ENCODE measurements around the gene SNX24.

DNA sequence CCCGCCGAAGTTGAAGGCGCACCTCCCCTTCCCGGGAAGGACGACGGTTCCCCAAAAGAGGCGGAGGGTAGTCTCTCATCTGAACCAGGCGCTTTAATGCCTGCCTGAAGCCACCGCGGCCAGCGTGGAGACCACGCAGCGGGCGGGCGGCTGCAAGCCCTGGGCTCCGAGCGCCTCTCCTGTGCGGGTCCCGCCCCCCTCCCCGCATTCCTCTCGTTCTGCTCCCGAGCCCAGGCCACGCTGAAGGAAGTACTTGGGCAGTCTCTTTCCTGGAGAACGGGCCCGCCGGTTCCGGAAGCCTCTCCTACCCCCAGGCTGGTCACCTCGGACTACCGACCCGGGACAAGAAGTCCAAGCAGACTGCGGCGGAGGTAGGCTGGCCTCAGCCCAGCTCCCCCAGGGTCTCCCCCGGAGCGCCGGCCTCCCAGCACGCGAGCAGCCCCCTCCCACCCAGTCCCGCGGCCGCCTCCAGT is 190.5 kb downstream of the SNX24 start:
- no peak for TF ChIP-seq ELK1 (IDR thresholded peaks at IDR 0.05; ENCODE audit: borderline replicate concordance, low read depth, low read length)
- TF ChIP-seq CTCF (conservative IDR thresholded peaks at IDR 0.05; ENCODE audit: low read depth, low read length): no peak
- no peak for TF ChIP-seq CEBPB (IDR thresholded peaks at IDR 0.05; ENCODE audit: low read depth, low read length)
- no peak for TF ChIP-seq POLR2A (IDR thresholded peaks at IDR 0.05; ENCODE audit: low read depth, low read length)
- no peak for TF ChIP-seq RFX5 (IDR thresholded peaks at IDR 0.05; ENCODE audit: low read depth, low read length)
- TF ChIP-seq MXI1 (IDR thresholded peaks at IDR 0.05; ENCODE audit: borderline replicate concordance, low read depth, low read length): peak; percentile 35; the same call in 1 of the 2 replicates
- TF ChIP-seq BHLHE40 (IDR thresholded peaks at IDR 0.05; ENCODE audit: low read depth, low read length): no peak
- TF ChIP-seq RAD21 (IDR thresholded peaks at IDR 0.05; ENCODE audit: low read length): no peak
- TF ChIP-seq CHD1 (IDR thresholded peaks at IDR 0.05; ENCODE audit: low read depth, low read length): no peak
- TF ChIP-seq MAFK (IDR thresholded peaks at IDR 0.05; ENCODE audit: low read depth, low read length): no peak
- no peak for TF ChIP-seq USF2 (IDR thresholded peaks at IDR 0.05; ENCODE audit: low read depth, low read length)
- no peak for TF ChIP-seq RCOR1 (IDR thresholded peaks at IDR 0.05; ENCODE audit: insufficient replicate concordance, low read length)
- TF ChIP-seq MAZ (IDR thresholded peaks at IDR 0.05; ENCODE audit: borderline replicate concordance, low read depth, low read length): no peak
